DMS153 treated with DMSO at 0.1 percent for 48 hours (cell line): ENCODE data around the gene TMSB15B.
"Not testable (repeated sequence)": the region's sequence is repeated elsewhere in the genome, so short reads cannot be mapped to it uniquely, and the experiment has no call there.

ENCODE experiments used
- DNase-seq: peaks from one replicate; lab custom pipeline; 2025; ENCODE audit not compliant: unreplicated experiment; lab: John Stamatoyannopoulos, UW

Gene TMSB15B

GRCh38 chrX:103962411-103963278 lies at the start of gene TMSB15B:
TSS of gene TMSB15B (plus strand) at chrX:103962627.
- DNase-seq = not testable (repeated sequence)

DNA sequence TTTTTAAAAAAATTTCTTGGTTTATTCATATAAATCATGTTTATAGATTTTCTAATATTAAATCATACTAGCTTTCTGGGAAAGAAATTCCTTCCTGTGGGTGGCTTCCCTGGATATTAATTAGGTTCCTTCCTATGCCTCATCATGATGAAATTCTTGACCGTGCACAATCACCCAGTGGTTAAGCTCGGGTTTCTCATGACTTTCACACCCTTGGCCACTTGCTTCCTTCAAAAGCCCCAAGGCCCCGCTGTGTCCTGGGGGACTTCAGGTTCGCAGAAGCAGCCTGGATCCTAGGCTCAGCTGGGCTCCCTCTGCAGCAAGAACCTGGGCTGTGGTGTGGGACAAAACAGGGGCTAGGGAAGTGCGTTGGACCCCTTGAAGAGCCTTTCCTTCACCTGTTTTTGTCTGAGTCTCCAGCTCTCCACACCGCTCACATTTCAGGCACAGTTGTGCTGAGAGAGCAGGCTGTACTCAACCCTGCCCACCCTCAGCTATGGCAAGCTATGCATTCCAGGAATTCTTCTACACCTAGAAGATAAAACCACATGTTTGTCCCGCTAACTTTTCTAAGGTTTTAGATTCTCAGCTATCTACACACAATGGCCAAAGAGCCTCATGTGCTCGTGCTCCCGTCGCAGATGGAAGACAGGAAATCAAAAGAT lies 48.9 kb upstream of the TMSB15B start:
- DNase-seq = no peak

- peak; percentile 16 for DNase-seq
These were observed 44.4 kb upstream of the TMSB15B start for GRCh38 chrX:103918050-103918449.

- peak; percentile 58 for DNase-seq
These were observed 43.7 kb upstream of the TMSB15B start for GRCh38 chrX:103918571-103919269.

DNA sequence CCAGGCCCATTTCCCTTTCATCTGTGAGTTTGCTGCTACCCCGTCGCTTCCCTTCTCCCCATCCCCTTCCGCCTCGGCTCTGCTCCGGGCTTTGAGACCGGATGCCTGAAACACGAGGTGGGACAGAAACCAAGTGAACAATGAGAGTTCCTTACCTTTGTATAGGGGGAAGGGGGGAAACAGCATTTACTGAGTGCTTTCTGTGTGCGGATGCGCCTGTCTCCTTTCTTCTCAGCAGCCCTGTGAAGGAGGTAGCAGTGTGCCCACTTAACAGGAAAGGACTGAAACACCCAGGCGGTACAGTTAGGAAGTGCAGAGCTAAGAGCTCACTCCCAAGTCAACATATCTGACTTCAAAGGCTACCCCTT lies 43.2 kb upstream of the TMSB15B start:
- peak; percentile 22 for DNase-seq

DNA sequence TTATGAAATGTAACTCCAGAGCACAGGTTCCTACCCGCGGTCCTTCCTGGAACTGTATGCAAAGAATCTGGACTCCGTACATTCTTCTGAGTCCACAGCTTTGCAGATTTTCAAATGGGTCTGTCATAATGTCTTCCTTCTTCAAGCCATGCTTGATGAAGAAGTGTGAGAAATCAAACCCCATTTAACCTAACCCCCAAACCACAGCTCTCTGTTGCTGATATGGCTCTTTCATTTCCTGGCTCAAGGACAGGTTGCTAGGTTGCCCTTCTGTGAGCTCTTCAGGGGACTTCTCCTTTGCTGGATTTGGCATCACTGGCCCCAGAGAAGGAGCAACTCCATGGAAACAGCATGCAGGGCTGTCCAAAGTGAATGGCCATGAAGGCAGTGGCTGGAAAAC lies 41.9 kb upstream of the TMSB15B start:
- not testable (repeated sequence) for DNase-seq

- no peak for DNase-seq
These were observed 35.4 kb upstream of the TMSB15B start for GRCh38 chrX:103927030-103927429.

DNA sequence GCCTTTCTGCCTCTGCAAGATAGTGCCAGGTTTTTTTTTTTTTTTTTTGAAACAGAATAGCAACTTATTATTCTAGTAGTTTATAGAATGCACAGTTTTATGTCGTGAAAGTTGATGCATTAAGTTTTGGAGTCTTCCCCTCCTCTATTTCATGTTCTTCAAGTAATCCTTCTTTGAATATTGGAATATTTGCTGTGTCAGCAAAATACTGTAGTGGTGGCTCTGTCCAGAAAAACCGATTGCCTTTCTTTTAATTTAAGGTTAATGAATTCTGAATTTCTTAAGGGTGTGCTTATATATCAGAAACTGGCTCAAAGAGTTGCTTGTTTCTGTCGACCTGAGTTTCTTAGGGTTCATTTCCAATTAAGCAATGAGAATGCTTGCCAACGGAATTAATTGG lies 34.8 kb upstream of the TMSB15B start:
- DNase-seq = no peak

GRCh38 chrX:103932133-103932532 lies 30.3 kb upstream of the TMSB15B start:
- DNase-seq = no peak

GRCh38 chrX:103940257-103940656 lies 22.2 kb upstream of the TMSB15B start:
- not testable (repeated sequence) for DNase-seq

DNA sequence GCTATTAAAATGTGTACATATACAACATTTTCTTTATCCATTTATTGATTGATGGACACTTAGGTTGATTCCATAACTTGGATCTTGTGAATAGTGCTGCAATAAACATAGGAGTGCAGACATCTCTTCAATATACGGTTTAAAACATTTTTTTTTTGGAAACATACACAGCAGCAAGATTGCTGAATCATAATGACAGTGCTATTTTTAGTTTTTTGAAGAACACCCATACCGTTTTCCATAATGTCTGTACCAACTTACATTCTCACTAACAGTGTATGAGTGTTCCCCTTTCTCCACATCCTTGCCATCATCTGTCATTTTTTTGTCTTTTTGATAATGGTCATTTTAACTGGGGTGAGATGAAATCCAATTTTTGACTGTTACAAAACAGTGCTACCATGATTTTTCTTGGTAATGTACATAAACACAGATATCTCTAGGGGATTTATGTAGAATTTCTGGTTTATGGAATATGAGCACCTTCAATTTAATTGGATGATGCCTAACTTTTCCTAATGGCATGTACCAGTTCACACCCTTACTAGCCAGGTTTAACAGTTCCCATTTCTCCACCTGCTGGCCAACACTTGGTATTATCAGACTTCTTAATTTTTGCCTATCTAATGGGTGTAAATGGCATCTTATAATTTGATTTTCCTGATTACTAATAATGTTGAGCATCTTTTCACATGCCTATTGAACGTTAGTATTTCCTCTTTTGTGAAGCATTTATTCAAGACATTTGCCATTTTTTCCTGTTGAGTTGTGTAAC lies 21.0 kb upstream of the TMSB15B start:
- peak; percentile 4 for DNase-seq

GRCh38 chrX:103949506-103949905 lies 12.9 kb upstream of the TMSB15B start:
- DNase-seq = no peak

DNA sequence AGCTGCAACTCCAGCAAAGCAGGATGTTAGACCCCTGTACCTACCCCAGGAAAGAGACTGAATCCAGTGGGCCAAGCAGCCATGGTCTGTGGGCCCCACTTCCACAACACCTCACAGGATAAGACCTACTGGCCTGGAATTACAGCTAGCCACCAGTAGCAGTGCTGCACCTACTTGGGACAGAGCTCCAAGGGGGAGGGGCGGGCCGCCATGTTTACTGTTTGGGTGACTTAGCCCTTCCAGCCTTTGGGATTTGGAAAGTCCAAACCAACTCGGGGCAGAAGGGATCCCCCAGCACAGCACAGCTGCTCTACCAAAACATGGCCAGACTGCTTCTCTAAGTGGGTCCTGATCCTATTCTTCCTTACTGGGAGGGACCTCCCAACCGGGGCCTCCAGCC lies 9.1 kb upstream of the TMSB15B start:
- DNase-seq = no peak

GRCh38 chrX:103954259-103954658 lies 8.2 kb upstream of the TMSB15B start:
- DNase-seq = no peak

- not testable (repeated sequence) for DNase-seq
These were observed 1.8 kb upstream of the TMSB15B start for GRCh38 chrX:103960599-103960998.

- not testable (repeated sequence) for DNase-seq
These were observed 21.1 kb downstream of the TMSB15B start for GRCh38 chrX:103983508-103983907.

- no peak for DNase-seq
These were observed 36.8 kb downstream of the TMSB15B start for GRCh38 chrX:103999234-103999633.

GRCh38 chrX:104008831-104009230 lies 46.4 kb downstream of the TMSB15B start:
- no peak for DNase-seq

GRCh38 chrX:104013158-104013557 lies 50.7 kb downstream of the TMSB15B start:
- DNase-seq = no peak

DNA sequence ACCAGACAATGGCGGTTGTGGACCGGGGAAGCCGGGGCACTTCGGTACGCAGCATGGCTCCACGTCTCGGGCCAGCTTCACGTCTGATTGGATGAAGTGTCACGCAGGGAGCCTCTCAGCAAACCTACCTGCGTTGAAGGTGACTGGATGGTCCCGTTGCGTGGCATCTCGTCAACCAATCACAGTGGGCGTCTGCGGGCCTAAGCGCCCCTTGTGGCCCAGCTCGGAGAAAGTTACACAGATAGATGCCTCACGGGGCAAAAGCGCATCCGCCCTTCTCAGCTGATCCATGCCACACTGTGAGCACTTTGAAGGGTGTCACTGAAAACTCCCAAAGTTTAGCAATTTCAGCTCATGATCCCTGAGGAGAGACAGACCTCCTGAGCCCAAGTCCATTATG lies 51.2 kb downstream of the TMSB15B start, which contains the start of gene H2BW1:
Gene H2BW1 (minus strand): TSS at position 103 of the 400 bp plus-strand sequence. CDS start 132 bp downstream, outside the sequence.
- no peak for DNase-seq

DNA sequence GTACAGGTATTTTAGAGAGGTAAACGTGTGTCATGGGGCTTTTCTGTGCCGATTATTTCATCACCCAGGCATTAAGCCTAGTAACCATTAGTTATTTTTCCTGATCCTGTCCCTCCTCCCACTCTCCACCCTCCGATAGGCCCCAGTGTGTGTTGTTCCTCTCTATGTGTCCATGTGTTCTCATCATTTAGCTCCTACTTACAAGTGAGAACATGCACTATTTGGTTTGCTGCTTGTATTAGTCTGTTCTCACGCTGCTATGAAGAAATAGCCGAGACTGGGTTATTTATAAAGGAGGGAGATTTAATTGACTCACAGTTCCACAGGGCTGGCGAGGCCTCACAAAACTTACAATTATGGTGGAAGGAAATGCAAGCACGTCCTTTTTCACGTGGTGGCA lies 53.1 kb downstream of the TMSB15B start:
- DNase-seq = not testable (repeated sequence)
